Cardiac muscle cell (in vitro differentiated cells and primary cell): ENCODE measurements around the gene TGFBR3L. TPM values are rescaled to one million over a fixed set of nuclear protein-coding genes. Genes with fewer than 3 reads are reported as not detected.
A peak's percentile ranks its signal among the peaks of the same experiment; 100 is the strongest.

ENCODE experiments used
- DNase-seq, 2 donors: peaks; one replicate each; pipeline versions ENCODE4 v3.0.0 to v3.0.0-alpha.2; 2010 to 2017; ENCODE audit warnings: low read depth in 1 of 2, low spot score in 1 of 2
- H3K27ac ChIP-seq: fragments of 200-600 bp; sonication (generic); 2 replicates; pipeline ENCODE4 v1.5.1; 2016
- H3K27me3 ChIP-seq: fragments of 200-600 bp; sonication (generic); 2 replicates; pipeline ENCODE4 v1.6.0; 2016; ENCODE audit warnings: control low read depth
- H3K36me3 ChIP-seq: fragments of 200-600 bp; sonication (generic); 2 replicates; pipeline ENCODE4 v1.5.1; 2016; ENCODE audit warnings: control low read depth
- H3K4me1 ChIP-seq: fragments of 200-600 bp; sonication (generic); 2 replicates; pipeline ENCODE4 v1.8.1; 2017; ENCODE audit warnings: low read depth, mild to moderate bottlenecking, mixed run types
- H3K4me3 ChIP-seq: fragments of 200-600 bp; sonication (generic); 2 replicates; pipeline ENCODE4 v1.5.1; 2016; ENCODE audit warnings: mild to moderate bottlenecking
- H3K9me3 ChIP-seq: fragments of 200-600 bp; sonication (generic); 2 replicates; pipeline ENCODE4 v1.5.1; 2017; ENCODE audit warnings: low read depth, mild to moderate bottlenecking, control low read depth
- polyA plus RNA-seq: library from polyadenylated mRNA; unstranded; fragments of >200 nt; fragmentation: Nextera tagmentation; extraction: Ambion mirVana; gene quantifications from 2 replicates; pipeline ENCODE4 v1.2.1, GENCODE V29; 2016
- total RNA-seq: library from RNA; depleted of rRNA; stranded (reverse); fragments of >200 nt; gene quantifications from 2 replicates; pipeline ENCODE4 v1.2.3, GENCODE V29; 2016
- TF ChIP-seq, protein P1 (sequence below): IDR thresholded peaks from 2 replicates; pipeline ENCODE4 v1.5.1; 2012; ENCODE audit warnings: low read depth, mild to moderate bottlenecking, low read length

The TGFBR3L gene
- total and polyA plus RNA-seq, 2 experiments from 2014 or later, result 2.6 to 3.2 TPM

DNA sequence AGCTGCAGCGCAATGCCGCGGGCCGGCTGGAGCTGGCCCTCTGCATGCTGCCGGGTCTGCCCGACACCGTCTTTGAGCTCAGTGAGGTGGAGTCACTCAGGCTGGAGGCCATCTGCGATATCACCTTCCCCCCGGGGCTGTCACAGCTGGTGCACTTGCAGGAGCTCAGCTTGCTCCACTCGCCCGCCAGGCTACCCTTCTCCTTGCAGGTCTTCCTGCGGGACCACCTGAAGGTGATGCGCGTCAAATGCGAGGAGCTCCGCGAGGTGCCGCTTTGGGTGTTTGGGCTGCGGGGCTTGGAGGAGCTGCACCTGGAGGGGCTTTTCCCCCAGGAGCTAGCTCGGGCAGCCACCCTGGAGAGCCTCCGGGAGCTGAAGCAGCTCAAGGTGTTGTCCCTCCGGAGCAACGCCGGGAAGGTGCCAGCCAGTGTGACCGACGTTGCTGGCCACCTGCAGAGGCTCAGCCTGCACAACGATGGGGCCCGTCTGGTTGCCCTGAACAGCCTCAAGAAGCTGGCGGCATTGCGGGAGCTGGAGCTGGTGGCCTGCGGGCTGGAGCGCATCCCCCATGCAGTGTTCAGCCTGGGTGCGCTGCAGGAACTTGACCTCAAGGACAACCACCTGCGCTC is 14.8 kb upstream of the TGFBR3L start:
- no peak for DNase-seq
- Histone ChIP-seq H3K4me1 (peaks cover 9% of the 10 kb centered on the region), H3K27me3 (no peaks in the 10 kb centered on the region), H3K27ac (no peak overlapping the region), H3K9me3 (no peaks in the 10 kb centered on the region), H3K4me3 (no peak overlapping the region), H3K36me3 (no peaks in the 10 kb centered on the region)
- TF ChIP-seq, protein P1, sequence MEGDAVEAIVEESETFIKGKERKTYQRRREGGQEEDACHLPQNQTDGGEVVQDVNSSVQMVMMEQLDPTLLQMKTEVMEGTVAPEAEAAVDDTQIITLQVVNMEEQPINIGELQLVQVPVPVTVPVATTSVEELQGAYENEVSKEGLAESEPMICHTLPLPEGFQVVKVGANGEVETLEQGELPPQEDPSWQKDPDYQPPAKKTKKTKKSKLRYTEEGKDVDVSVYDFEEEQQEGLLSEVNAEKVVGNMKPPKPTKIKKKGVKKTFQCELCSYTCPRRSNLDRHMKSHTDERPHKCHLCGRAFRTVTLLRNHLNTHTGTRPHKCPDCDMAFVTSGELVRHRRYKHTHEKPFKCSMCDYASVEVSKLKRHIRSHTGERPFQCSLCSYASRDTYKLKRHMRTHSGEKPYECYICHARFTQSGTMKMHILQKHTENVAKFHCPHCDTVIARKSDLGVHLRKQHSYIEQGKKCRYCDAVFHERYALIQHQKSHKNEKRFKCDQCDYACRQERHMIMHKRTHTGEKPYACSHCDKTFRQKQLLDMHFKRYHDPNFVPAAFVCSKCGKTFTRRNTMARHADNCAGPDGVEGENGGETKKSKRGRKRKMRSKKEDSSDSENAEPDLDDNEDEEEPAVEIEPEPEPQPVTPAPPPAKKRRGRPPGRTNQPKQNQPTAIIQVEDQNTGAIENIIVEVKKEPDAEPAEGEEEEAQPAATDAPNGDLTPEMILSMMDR, result no peak

DNA sequence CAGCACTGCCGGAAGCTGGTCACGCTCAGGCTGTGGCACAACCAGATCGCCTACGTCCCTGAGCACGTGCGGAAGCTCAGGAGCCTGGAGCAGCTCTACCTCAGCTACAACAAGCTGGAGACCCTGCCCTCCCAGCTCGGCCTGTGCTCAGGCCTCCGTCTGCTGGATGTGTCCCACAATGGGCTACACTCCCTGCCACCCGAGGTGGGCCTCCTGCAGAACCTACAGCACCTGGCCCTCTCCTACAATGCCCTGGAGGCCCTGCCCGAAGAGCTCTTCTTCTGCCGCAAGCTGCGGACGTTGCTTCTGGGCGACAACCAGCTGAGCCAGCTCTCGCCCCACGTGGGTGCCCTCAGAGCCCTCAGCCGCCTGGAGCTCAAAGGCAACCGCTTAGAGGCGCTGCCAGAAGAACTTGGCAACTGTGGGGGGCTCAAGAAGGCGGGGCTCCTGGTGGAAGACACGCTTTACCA is 14.2 kb upstream of the TGFBR3L start:
- Histone ChIP-seq H3K27me3 (no peaks in the 10 kb centered on the region), H3K4me1 (peaks cover 14% of the 10 kb centered on the region), H3K27ac (no peak overlapping the region), H3K36me3 (no peaks in the 10 kb centered on the region), H3K4me3 (no peak overlapping the region), H3K9me3 (no peaks in the 10 kb centered on the region)
- TF ChIP-seq, protein P1, result no peak
- DNase-seq, result no peak

DNA sequence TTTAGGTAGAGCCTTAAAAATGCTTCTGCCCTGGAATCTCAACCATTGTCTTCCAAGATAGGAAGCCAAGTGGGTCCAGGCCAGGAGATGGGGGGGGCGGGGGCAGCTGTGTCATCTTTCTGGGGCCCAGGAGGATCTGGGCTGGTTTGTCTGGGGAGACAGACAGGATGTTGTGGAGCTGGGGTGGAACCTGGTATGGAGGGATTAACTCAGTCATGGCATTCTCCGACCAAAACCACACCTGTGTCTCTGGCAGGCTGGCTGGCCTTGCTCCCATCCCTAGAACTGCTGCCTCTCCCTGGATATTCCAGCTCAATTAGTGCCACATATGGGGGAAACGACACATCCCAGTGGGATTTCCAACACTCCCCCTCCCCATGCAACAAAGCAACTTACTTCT is 13.7 kb upstream of the TGFBR3L start:
- H3K27me3 ChIP-seq, result no peaks in the 10 kb centered on the region
- TF ChIP-seq, protein P1, result no peak
- no peaks in the 10 kb centered on the region for H3K9me3 ChIP-seq
- no peak overlapping the region for H3K4me3 ChIP-seq
- no peak for DNase-seq
- H3K27ac ChIP-seq, result no peak overlapping the region
- H3K36me3 ChIP-seq, result no peaks in the 10 kb centered on the region
- H3K4me1 ChIP-seq, result peaks cover 14% of the 10 kb centered on the region

DNA sequence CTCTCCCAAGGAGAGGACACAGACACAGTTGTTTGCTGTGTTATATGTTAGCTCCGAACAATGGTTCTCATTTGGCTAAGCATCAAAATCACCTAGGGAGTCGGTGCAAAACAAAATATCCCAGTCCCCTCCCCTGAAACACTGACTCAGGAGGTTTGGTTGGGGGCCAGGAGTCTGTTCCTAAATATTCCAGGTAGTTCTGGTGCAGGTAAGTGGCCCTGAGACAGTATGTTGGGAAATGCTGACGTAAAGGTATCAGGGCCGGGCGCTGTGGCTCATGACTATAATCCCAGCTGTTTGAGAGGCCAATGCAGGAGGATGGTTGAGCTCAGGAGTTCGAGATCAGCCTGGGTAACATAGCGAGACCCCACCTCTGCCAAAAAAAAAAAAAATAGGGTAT is 13.3 kb upstream of the TGFBR3L start:
- no peak overlapping the region for H3K27ac ChIP-seq
- H3K9me3 ChIP-seq, result no peaks in the 10 kb centered on the region
- H3K27me3 ChIP-seq, result no peaks in the 10 kb centered on the region
- peaks cover 14% of the 10 kb centered on the region for H3K4me1 ChIP-seq
- TF ChIP-seq, protein P1, result no peak
- no peak for DNase-seq
- H3K36me3 ChIP-seq, result no peaks in the 10 kb centered on the region
- H3K4me3 ChIP-seq, result no peak overlapping the region

DNA sequence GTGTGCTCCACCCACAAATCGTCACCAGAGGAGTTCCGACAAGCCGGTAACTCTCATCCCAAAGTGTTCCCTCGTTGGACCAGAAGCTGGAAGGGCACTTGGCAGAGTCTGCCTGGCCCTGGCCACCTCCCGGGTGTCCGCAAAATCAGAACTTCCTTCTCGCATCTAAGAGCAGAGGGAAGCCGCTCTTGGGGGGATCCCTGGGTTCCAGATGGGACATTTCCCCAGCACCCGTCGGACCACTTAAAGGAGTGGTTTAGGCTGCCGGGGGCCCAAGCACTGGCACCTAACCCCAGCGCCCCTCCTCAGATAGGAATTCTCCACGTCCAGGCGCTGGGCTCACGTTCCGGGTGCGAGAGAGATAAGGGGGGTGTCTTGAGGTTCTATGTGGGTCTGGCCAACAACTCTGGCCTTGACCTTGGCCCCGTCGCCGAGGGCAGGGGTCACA is 11.8 kb upstream of the TGFBR3L start:
- no peaks in the 10 kb centered on the region for H3K9me3 ChIP-seq
- TF ChIP-seq, protein P1, result no peak

More for the DNA sequence above, 11.8 kb upstream of the TGFBR3L start:
- Histone ChIP-seq H3K4me3 (peak overlapping the region; percentile 36), H3K27ac (peak overlapping the region; percentile 93), H3K27me3 (no peaks in the 10 kb centered on the region), H3K36me3 (no peaks in the 10 kb centered on the region), H3K4me1 (peaks cover 14% of the 10 kb centered on the region)
- no peak for DNase-seq
